Neural cell (in vitro differentiated cells): ENCODE measurements around the gene RAD51B. TPM values are rescaled to one million over a fixed set of nuclear protein-coding genes. Genes with fewer than 3 reads are reported as not detected.
A peak's percentile ranks its signal among the peaks of the same experiment; 100 is the strongest.

Source experiments
- H2AFZ ChIP-seq: fragments of 200-600, 300-800 bp; sonication (generic), shearing (Covaris generic); 2 replicates; pipeline ENCODE4 v1.6.0; 2014; ENCODE audit warnings: low read depth, mild to moderate bottlenecking, antibody characterized with exemption, low read length, moderate library complexity
- H3F3A ChIP-seq: fragments of 200-600 bp; shearing (Covaris generic); 2 replicates; pipeline ENCODE4 v1.6.1; 2016; ENCODE audit warnings: mild to moderate bottlenecking, moderate library complexity, mixed read lengths, antibody characterized with exemption, low read length; ENCODE audit not compliant: insufficient read depth, poor library complexity, severe bottlenecking
- H3K27ac ChIP-seq: fragments of 200-600, 300-800 bp; sonication (generic), shearing (Covaris generic); 2 replicates; pipeline ENCODE4 v1.5.1; 2014; ENCODE audit warnings: mild to moderate bottlenecking, low read length, moderate library complexity
- H3K27me3 ChIP-seq: fragments of 300-800, 200-600 bp; sonication (generic), shearing (Covaris generic); 2 replicates; pipeline ENCODE4 v1.6.0; 2014; ENCODE audit warnings: mild to moderate bottlenecking, low read depth, low read length, moderate library complexity; ENCODE audit not compliant: insufficient read depth
- H3K36me3 ChIP-seq: fragments of 300-800, 200-600 bp; sonication (generic), shearing (Covaris generic); 2 replicates; pipeline ENCODE4 v1.5.1; 2014; ENCODE audit warnings: mild to moderate bottlenecking, antibody characterized with exemption, low read length, moderate library complexity; ENCODE audit not compliant: insufficient read depth
- H3K4me2 ChIP-seq: fragments of 300-800, 200-600 bp; sonication (generic), shearing (Covaris generic); 2 replicates; pipeline ENCODE4 v1.6.0; 2014; ENCODE audit warnings: mild to moderate bottlenecking, low read length
- H3K4me3 ChIP-seq: fragments of 300-800, 200-600 bp; sonication (generic), shearing (Covaris generic); 2 replicates; pipeline ENCODE4 v1.5.1; 2014; ENCODE audit warnings: mild to moderate bottlenecking, low read length, moderate library complexity
- H3K79me2 ChIP-seq: fragments of 200-600 bp; shearing (Covaris generic); replicated peaks from 2 replicates; pipeline ENCODE4 v1.6.0; 2014; ENCODE audit warnings: mild to moderate bottlenecking, low read length, moderate library complexity; ENCODE audit not compliant: insufficient read depth
- H3K9ac ChIP-seq: fragments of 300-800, 200-600 bp; sonication (generic), shearing (Covaris generic); 2 replicates; pipeline ENCODE4 v1.6.1; 2016; ENCODE audit warnings: mild to moderate bottlenecking, low read length, mixed read lengths
- H3K9me2 ChIP-seq: fragments of 200-600 bp; shearing (Covaris generic); 2 replicates; pipeline ENCODE4 v1.6.1; 2016; ENCODE audit warnings: mild to moderate bottlenecking, low read length, mixed read lengths; ENCODE audit not compliant: insufficient read depth
- H3K9me3 ChIP-seq: fragments of 200-600, 300-800 bp; sonication (generic), shearing (Covaris generic); 2 replicates; pipeline ENCODE4 v1.6.1; 2016; ENCODE audit warnings: mild to moderate bottlenecking, mixed run types, low read length, moderate library complexity, mixed read lengths
- H4K20me1 ChIP-seq: fragments of 200-600 bp; shearing (Covaris generic); 2 replicates; pipeline ENCODE4 v1.6.1; 2016; ENCODE audit warnings: mild to moderate bottlenecking, mixed run types; ENCODE audit not compliant: insufficient read depth
- EP300 ChIP-seq: fragments of 450-650 bp; conservative IDR thresholded peaks from 2 replicates; pipeline ENCODE4 v1.6.1; 2014; ENCODE audit warnings: antibody characterized with exemption, mild to moderate bottlenecking, moderate library complexity; ENCODE audit not compliant: poor library complexity, severe bottlenecking
- EZH2 ChIP-seq: fragments of 200-600, 300-800 bp; shearing (Covaris generic), sonication (generic); IDR thresholded peaks from 2 replicates; pipeline ENCODE4 v1.6.1; 2014; ENCODE audit warnings: antibody characterized with exemption, low read length, borderline replicate concordance, mild to moderate bottlenecking; ENCODE audit not compliant: insufficient read depth, poor library complexity, severe bottlenecking
- MXI1 ChIP-seq: fragments of 450-650 bp; conservative IDR thresholded peaks from 2 replicates; pipeline ENCODE4 v1.6.1; 2014; ENCODE audit warnings: antibody characterized with exemption, mild to moderate bottlenecking; ENCODE audit not compliant: poor library complexity, severe bottlenecking
- POLR2AphosphoS5 ChIP-seq: IDR thresholded peaks from 2 replicates; pipeline ENCODE4 v1.6.1; 2012
- RAD21 ChIP-seq: fragments of 450-650 bp; conservative IDR thresholded peaks from 2 replicates; pipeline ENCODE4 v1.6.1; 2014; ENCODE audit warnings: antibody characterized with exemption, mild to moderate bottlenecking, moderate library complexity
- SMC3 ChIP-seq: fragments of 450-650 bp; conservative IDR thresholded peaks from 2 replicates; pipeline ENCODE4 v1.6.1; 2014; ENCODE audit warnings: antibody characterized with exemption, mild to moderate bottlenecking, moderate library complexity; ENCODE audit not compliant: poor library complexity
- TAF1 ChIP-seq: IDR thresholded peaks from 2 replicates; pipeline ENCODE4 v1.6.1; 2012; ENCODE audit warnings: low read depth
- polyA plus RNA-seq: library from polyadenylated mRNA; depleted of rRNA; stranded (reverse); fragments of >200 nt; gene quantifications from 2 replicates; pipeline ENCODE4 v1.2.3, GENCODE V29; 2014
- TF ChIP-seq, protein P1 (sequence below): IDR thresholded peaks from 2 replicates; pipeline ENCODE4 v1.6.1; 2012; ENCODE audit warnings: borderline replicate concordance
- TF ChIP-seq, protein P2 (sequence below): fragments of 450-650 bp; IDR thresholded peaks from 2 replicates; pipeline ENCODE4 v1.5.1; 2014; ENCODE audit warnings: antibody characterized with exemption, mild to moderate bottlenecking, moderate library complexity; ENCODE audit not compliant: poor library complexity, severe bottlenecking

RAD51B gene
- polyA plus RNA-seq, 1 donor from 2014 or later, result 3.1 TPM

GRCh38 chr14:68362846-68363245 lies 543.3 kb downstream of the RAD51B start:
- H3K9me3 ChIP-seq, result no peaks in the 10 kb centered on the region
- no peak overlapping the region for H3K4me3 ChIP-seq
- H3K9me2 ChIP-seq, result no peaks in the 10 kb centered on the region
- H2AFZ ChIP-seq, result no peak overlapping the region
- no peak overlapping the region for H3K27ac ChIP-seq
- H4K20me1 ChIP-seq, result no peaks in the 10 kb centered on the region
- no peaks in the 10 kb centered on the region for H3K27me3 ChIP-seq
- TF ChIP-seq, protein P1, sequence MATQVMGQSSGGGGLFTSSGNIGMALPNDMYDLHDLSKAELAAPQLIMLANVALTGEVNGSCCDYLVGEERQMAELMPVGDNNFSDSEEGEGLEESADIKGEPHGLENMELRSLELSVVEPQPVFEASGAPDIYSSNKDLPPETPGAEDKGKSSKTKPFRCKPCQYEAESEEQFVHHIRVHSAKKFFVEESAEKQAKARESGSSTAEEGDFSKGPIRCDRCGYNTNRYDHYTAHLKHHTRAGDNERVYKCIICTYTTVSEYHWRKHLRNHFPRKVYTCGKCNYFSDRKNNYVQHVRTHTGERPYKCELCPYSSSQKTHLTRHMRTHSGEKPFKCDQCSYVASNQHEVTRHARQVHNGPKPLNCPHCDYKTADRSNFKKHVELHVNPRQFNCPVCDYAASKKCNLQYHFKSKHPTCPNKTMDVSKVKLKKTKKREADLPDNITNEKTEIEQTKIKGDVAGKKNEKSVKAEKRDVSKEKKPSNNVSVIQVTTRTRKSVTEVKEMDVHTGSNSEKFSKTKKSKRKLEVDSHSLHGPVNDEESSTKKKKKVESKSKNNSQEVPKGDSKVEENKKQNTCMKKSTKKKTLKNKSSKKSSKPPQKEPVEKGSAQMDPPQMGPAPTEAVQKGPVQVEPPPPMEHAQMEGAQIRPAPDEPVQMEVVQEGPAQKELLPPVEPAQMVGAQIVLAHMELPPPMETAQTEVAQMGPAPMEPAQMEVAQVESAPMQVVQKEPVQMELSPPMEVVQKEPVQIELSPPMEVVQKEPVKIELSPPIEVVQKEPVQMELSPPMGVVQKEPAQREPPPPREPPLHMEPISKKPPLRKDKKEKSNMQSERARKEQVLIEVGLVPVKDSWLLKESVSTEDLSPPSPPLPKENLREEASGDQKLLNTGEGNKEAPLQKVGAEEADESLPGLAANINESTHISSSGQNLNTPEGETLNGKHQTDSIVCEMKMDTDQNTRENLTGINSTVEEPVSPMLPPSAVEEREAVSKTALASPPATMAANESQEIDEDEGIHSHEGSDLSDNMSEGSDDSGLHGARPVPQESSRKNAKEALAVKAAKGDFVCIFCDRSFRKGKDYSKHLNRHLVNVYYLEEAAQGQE, result no peak
- TF ChIP-seq EP300 (no peak), EZH2 (no peak), TAF1 (no peak), SMC3 (no peak), POLR2AphosphoS5 (no peak), RAD21 (no peak), MXI1 (no peak)
- TF ChIP-seq, protein P2, sequence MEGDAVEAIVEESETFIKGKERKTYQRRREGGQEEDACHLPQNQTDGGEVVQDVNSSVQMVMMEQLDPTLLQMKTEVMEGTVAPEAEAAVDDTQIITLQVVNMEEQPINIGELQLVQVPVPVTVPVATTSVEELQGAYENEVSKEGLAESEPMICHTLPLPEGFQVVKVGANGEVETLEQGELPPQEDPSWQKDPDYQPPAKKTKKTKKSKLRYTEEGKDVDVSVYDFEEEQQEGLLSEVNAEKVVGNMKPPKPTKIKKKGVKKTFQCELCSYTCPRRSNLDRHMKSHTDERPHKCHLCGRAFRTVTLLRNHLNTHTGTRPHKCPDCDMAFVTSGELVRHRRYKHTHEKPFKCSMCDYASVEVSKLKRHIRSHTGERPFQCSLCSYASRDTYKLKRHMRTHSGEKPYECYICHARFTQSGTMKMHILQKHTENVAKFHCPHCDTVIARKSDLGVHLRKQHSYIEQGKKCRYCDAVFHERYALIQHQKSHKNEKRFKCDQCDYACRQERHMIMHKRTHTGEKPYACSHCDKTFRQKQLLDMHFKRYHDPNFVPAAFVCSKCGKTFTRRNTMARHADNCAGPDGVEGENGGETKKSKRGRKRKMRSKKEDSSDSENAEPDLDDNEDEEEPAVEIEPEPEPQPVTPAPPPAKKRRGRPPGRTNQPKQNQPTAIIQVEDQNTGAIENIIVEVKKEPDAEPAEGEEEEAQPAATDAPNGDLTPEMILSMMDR, result no peak
- H3K4me2 ChIP-seq, result no peak overlapping the region
- H3K79me2 ChIP-seq, result no peaks in the 10 kb centered on the region
- H3F3A ChIP-seq, result no peaks in the 10 kb centered on the region
- H3K36me3 ChIP-seq, result no peaks in the 10 kb centered on the region
- no peak overlapping the region for H3K9ac ChIP-seq

GRCh38 chr14:68363466-68363842 lies 543.9 kb downstream of the RAD51B start:
- Histone ChIP-seq H3K9me2 (no peaks in the 10 kb centered on the region), H2AFZ (peak overlapping the region; percentile 43), H4K20me1 (no peaks in the 10 kb centered on the region), H3K4me2 (no peak overlapping the region), H3K27me3 (no peaks in the 10 kb centered on the region), H3K79me2 (no peaks in the 10 kb centered on the region), H3K9me3 (no peaks in the 10 kb centered on the region), H3K9ac (peak overlapping the region; percentile 62), H3K36me3 (no peaks in the 10 kb centered on the region), H3F3A (no peaks in the 10 kb centered on the region), H3K27ac (peak overlapping the region; percentile 78), H3K4me3 (peak overlapping the region; percentile 57)
- TF ChIP-seq POLR2AphosphoS5, result peak; percentile 20
- TF ChIP-seq RAD21, result no peak
- TF ChIP-seq, protein P2, result peak; percentile 46
